MCF 10A (cell line): ENCODE data around the gene ARL15. TPM values are rescaled to one million over a fixed set of nuclear protein-coding genes. Genes with fewer than 3 reads are reported as not detected.

Experiments
- BruUV-seq: library from RNA; stranded (reverse); fragments of 400-500 nt; replicated peaks from 2 replicates; lab custom pipeline; 2021; lab: Mats Ljungman, UMichigan
- CTCF ChIA-PET: fragments of 300-600 bp; sonication (Branson Sonifier 250); formaldehyde crosslinking; extraction: SDS; loops from one replicate; lab custom pipeline; 2021; ENCODE audit warnings: antibody characterized with exemption, inconsistent platforms; lab: Yijun Ruan, JAX
- POLR2A ChIA-PET: fragments of 300-600, 350-650 bp; sonication (Branson Sonifier 250); formaldehyde crosslinking; extraction: SDS; loops from one replicate; lab custom pipeline; 2020; ENCODE audit warnings: antibody characterized with exemption, inconsistent platforms; lab: Yijun Ruan, JAX
- DNase-seq: peaks from one replicate; pipeline ENCODE4 v3.0.0-alpha.2; 2018; ENCODE audit not compliant: unreplicated experiment
- H3K27ac Mint-ChIP-seq: one replicate; pipeline ENCODE4 v1.8.0; 2022; ENCODE audit warnings: mild to moderate bottlenecking, low read depth, mixed read lengths; ENCODE audit not compliant: unreplicated experiment
- H3K27me3 Mint-ChIP-seq: one replicate; pipeline ENCODE4 v1.8.0; 2022; ENCODE audit warnings: mixed read lengths; ENCODE audit not compliant: insufficient read depth, unreplicated experiment
- H3K36me3 Mint-ChIP-seq: one replicate; pipeline ENCODE4 v1.8.0; 2022; ENCODE audit warnings: mild to moderate bottlenecking, moderate library complexity, mixed read lengths; ENCODE audit not compliant: insufficient read depth, unreplicated experiment
- H3K4me1 Mint-ChIP-seq: one replicate; pipeline ENCODE4 v1.8.0; 2022; ENCODE audit warnings: mixed read lengths; ENCODE audit not compliant: insufficient read depth, unreplicated experiment
- H3K4me3 Mint-ChIP-seq: one replicate; pipeline ENCODE4 v1.8.0; 2022; ENCODE audit warnings: mild to moderate bottlenecking, moderate library complexity, mixed read lengths; ENCODE audit not compliant: unreplicated experiment
- H3K9me3 Mint-ChIP-seq: one replicate; pipeline ENCODE4 v1.8.0; 2022; ENCODE audit warnings: mixed read lengths; ENCODE audit not compliant: unreplicated experiment
- CTCF ChIP-seq: fragments of 200-600 bp; IDR thresholded peaks from one replicate; pipeline ENCODE4 v1.8.0; 2022; ENCODE audit warnings: antibody characterized with exemption, mild to moderate bottlenecking; ENCODE audit not compliant: unreplicated experiment
- intact Hi-C: fragments of 100-400 bp; cut with micrococcal nuclease; formaldehyde crosslinking; loops from 2 replicates; pipeline ENCODE4 v1.14.1; 2022
- total RNA-seq: library from RNA; stranded (reverse); gene quantifications from 2 replicates; pipeline ENCODE4 v1.2.3, GENCODE V29; 2022

The ARL15 gene
- total RNA-seq, 1 experiment from 2014 or later: 11.3 TPM

GRCh38 chr5:54313311-54314270, 3.2 kb upstream of the ARL15 start:
- CTCF ChIA-PET: interaction anchor here (0.6 to 4.3 kb wide), 6 partner anchors 17 to 554 kb away, joined by 3 to 28 read pairs (median 6); no protein-coding TSS in a partner anchor
- intact Hi-C loops: loop anchor here (10.0 kb wide), 1 partner anchor 581 kb away; no protein-coding TSS in a partner anchor
- Mint-ChIP-seq H3K27ac (no peak overlapping the region), H3K36me3 (peaks cover 9% of the 10 kb centered on the region), H3K27me3 (no peaks in the 10 kb centered on the region), H3K9me3 (no peaks in the 10 kb centered on the region), H3K4me3 (no peak overlapping the region), H3K4me1 (peaks cover 18% of the 10 kb centered on the region)
- no peak for TF ChIP-seq CTCF
- BruUV-seq: no TSS peak
- no peak for DNase-seq
- POLR2A ChIA-PET: interaction anchor here (0.6 to 1.1 kb wide), 3 partner anchors 10 to 789 kb away, joined by 3 to 4 read pairs (median 3); no protein-coding TSS in a partner anchor

GRCh38 chr5:54312499-54312898, 2.1 kb upstream of the ARL15 start:
- POLR2A ChIA-PET: interaction anchor here (0.9 to 4.3 kb wide), 10 partner anchors 10 to 176 kb away, joined by 3 to 85 read pairs (median 16); no protein-coding TSS in a partner anchor
- no peak overlapping the region for H3K27ac Mint-ChIP-seq
- intact Hi-C loops: loop anchor here (10.0 kb wide), 1 partner anchor 582 kb away; no protein-coding TSS in a partner anchor
- no peaks in the 10 kb centered on the region for H3K9me3 Mint-ChIP-seq
- no peak for TF ChIP-seq CTCF
- peaks cover 9% of the 10 kb centered on the region for H3K36me3 Mint-ChIP-seq
- DNase-seq: no peak
- no peaks in the 10 kb centered on the region for H3K27me3 Mint-ChIP-seq
- no TSS peak for BruUV-seq
- CTCF ChIA-PET: interaction anchor here (0.5 to 4.3 kb wide), 13 partner anchors 12 to 1470 kb away, joined by 3 to 28 read pairs (median 4); no protein-coding TSS in a partner anchor
- peaks cover 15% of the 10 kb centered on the region for H3K4me1 Mint-ChIP-seq
- no peak overlapping the region for H3K4me3 Mint-ChIP-seq

GRCh38 chr5:54311176-54311677, 854 bp upstream of the ARL15 start:
- DNase-seq: peak; percentile 47
- ChIA-PET CTCF (interaction anchor here (0.5 to 4.3 kb wide), 13 partner anchors 19 to 178 kb away, joined by 3 to 28 read pairs (median 4); no protein-coding TSS in a partner anchor), POLR2A (interaction anchor here (0.6 to 4.3 kb wide), 24 partner anchors 10 to 921 kb away, joined by 3 to 85 read pairs (median 6); no protein-coding TSS in a partner anchor)
- no peak for TF ChIP-seq CTCF
- BruUV-seq: no TSS peak
- Mint-ChIP-seq H3K36me3 (peaks cover 9% of the 10 kb centered on the region), H3K27ac (peak overlapping the region; percentile 86), H3K4me1 (peaks cover 17% of the 10 kb centered on the region), H3K27me3 (no peaks in the 10 kb centered on the region), H3K9me3 (no peaks in the 10 kb centered on the region), H3K4me3 (peak overlapping the region; percentile 88)
- intact Hi-C loops: loop anchor here (1.0 to 10.0 kb wide), 4 partner anchors 68 to 584 kb away; no protein-coding TSS in a partner anchor
